ENCODE measurements around the gene CAMK2D.
A peak's percentile ranks its signal among the peaks of the same experiment; 100 is the strongest.
"Not testable (repeated sequence)": the region's sequence is repeated elsewhere in the genome, so short reads cannot be mapped to it uniquely, and the experiment has no call there.

The CAMK2D gene

DNA sequence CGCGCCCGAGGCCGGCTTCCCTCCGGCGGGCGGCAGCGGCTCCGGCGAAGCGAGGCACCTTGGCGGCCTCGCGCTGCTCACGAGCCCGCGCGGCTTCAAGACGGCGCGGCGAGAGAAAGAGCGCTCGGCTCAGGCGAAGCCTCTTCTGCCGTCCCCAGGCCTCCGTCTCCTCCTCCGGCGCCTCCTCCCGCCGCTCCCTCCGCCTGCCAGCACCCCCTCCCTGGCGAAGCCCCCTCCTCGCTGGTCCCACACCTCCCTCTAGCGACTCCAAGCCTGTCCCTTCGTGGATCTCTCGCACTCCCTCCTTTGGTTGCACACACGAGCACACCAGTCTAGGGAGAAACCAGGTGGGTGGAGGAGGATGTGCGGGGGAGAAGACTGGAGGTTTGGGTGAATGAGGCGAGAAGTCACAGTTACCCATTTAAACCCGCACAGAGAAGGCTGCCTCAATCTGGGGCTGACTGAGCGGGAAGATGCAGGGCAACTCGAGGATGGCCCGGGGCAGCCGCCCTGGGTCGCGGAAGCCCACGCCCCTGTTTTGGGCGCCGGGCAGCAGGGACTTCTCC, at the start of gene CAMK2D:
Gene CAMK2D, minus strand, starts transcription at position 119 of the 566 bp plus-strand sequence. CDS start 670 bp downstream, outside the sequence.
- Histone ChIP-seq H3K36me3 (peaks cover 3% of the 10 kb centered on the region), H3K27ac (peak within 1 kb of the TSS; percentile 91), H3K9me3 (ENCODE audit: severe bottlenecking) (no peaks in the 10 kb centered on the region), H3K4me3 (ENCODE audit: low read depth, low read length) (peak within 1 kb of the TSS; percentile 68), H3K27me3 (ENCODE audit: insufficient read depth, low read depth, severe bottlenecking) (no peaks in the 10 kb centered on the region)
- TF ChIP-seq, protein P1, sequence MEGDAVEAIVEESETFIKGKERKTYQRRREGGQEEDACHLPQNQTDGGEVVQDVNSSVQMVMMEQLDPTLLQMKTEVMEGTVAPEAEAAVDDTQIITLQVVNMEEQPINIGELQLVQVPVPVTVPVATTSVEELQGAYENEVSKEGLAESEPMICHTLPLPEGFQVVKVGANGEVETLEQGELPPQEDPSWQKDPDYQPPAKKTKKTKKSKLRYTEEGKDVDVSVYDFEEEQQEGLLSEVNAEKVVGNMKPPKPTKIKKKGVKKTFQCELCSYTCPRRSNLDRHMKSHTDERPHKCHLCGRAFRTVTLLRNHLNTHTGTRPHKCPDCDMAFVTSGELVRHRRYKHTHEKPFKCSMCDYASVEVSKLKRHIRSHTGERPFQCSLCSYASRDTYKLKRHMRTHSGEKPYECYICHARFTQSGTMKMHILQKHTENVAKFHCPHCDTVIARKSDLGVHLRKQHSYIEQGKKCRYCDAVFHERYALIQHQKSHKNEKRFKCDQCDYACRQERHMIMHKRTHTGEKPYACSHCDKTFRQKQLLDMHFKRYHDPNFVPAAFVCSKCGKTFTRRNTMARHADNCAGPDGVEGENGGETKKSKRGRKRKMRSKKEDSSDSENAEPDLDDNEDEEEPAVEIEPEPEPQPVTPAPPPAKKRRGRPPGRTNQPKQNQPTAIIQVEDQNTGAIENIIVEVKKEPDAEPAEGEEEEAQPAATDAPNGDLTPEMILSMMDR (IDR thresholded peaks at IDR 0.05; ENCODE audit: low read depth, low read length), result peak; percentile 93
- peak; percentile 99 for DNase-seq

DNA sequence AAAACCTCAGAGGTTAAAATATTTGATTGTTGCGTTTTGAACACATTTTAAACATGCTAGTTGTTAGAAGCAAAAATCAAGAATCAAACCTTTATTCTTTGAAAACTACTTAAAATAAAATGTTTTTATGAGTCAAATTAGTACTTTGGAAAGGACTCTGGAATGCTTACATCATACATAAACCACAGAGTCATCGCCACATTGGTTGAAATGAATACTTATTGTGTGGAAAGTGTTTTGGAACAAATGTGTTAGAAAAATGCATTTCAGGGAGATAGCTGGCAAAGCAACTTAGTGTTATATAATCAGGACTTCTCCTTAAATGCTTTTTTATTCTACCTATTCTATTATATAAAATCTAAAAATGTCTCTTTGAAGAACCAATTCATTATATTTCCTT, 49.4 kb upstream of the CAMK2D start:
- Histone ChIP-seq H3K9me3 (ENCODE audit: severe bottlenecking) (no peaks in the 10 kb centered on the region), H3K27me3 (ENCODE audit: insufficient read depth, low read depth, severe bottlenecking) (no peaks in the 10 kb centered on the region), H3K36me3 (no peaks in the 10 kb centered on the region), H3K4me3 (ENCODE audit: low read depth, low read length) (no peak overlapping the region), H3K27ac (no peak overlapping the region)
- TF ChIP-seq, protein P1 (IDR thresholded peaks at IDR 0.05; ENCODE audit: low read depth, low read length), result no peak
- DNase-seq, result no peak

DNA sequence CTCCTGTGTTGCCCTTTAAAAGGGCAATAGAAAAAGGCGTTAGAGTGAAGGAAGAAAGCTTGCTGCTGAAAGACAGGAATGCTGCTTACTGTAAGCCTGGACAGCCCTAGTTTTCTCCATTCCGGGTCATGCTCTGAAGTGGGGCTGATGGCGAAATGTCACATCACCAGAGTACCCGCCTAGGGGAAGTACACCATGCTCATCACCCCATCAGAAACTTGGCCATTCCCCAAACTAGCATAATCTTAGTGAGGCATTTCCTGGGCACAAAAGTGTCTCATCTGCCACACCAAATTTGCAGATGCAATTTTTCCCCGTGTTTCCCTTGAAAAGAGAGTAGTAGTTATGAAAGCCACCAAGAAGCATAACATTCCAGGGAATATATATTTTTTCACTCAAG, 47.8 kb upstream of the CAMK2D start:
- no peaks in the 10 kb centered on the region for H3K36me3 ChIP-seq
- no peak overlapping the region for H3K4me3 ChIP-seq (ENCODE audit: low read depth, low read length)
- DNase-seq, result no peak
- H3K9me3 ChIP-seq (ENCODE audit: severe bottlenecking), result no peaks in the 10 kb centered on the region
- TF ChIP-seq, protein P1 (IDR thresholded peaks at IDR 0.05; ENCODE audit: low read depth, low read length), result no peak
- H3K27ac ChIP-seq, result no peak overlapping the region
- H3K27me3 ChIP-seq (ENCODE audit: insufficient read depth, low read depth, severe bottlenecking), result no peaks in the 10 kb centered on the region

GRCh38 chr4:113806850-113807249, 45.3 kb upstream of the CAMK2D start:
- TF ChIP-seq, protein P1 (IDR thresholded peaks at IDR 0.05; ENCODE audit: low read depth, low read length), result no peak
- H3K27ac ChIP-seq, result no peak overlapping the region
- H3K27me3 ChIP-seq (ENCODE audit: insufficient read depth, low read depth, severe bottlenecking), result no peaks in the 10 kb centered on the region
- no peaks in the 10 kb centered on the region for H3K36me3 ChIP-seq
- no peaks in the 10 kb centered on the region for H3K9me3 ChIP-seq (ENCODE audit: severe bottlenecking)
- H3K4me3 ChIP-seq (ENCODE audit: low read depth, low read length), result no peak overlapping the region
- no peak for DNase-seq

DNA sequence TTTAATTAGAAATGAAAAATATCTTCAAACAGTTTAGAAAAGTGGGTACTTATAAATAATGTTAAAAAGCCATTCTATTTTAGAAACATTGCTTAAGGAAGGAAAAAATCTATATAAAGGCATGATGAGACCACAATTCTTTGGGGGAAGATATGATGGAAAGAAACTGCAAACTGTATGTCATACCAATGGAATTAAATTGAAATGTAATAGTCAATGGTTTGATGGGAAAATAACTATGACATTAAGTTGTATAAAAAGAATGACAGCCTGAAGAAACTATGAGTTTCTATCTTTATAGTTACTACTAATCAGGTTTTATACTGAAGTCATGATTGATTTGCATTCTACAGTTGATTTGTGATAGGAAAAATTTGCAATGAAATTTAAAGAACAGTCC, 40.3 kb upstream of the CAMK2D start:
- Histone ChIP-seq H3K27me3 (ENCODE audit: insufficient read depth, low read depth, severe bottlenecking) (no peaks in the 10 kb centered on the region), H3K9me3 (ENCODE audit: severe bottlenecking) (no peaks in the 10 kb centered on the region), H3K36me3 (no peaks in the 10 kb centered on the region), H3K4me3 (ENCODE audit: low read depth, low read length) (no peak overlapping the region), H3K27ac (no peak overlapping the region)
- TF ChIP-seq, protein P1 (IDR thresholded peaks at IDR 0.05; ENCODE audit: low read depth, low read length), result no peak
- DNase-seq, result no peak

DNA sequence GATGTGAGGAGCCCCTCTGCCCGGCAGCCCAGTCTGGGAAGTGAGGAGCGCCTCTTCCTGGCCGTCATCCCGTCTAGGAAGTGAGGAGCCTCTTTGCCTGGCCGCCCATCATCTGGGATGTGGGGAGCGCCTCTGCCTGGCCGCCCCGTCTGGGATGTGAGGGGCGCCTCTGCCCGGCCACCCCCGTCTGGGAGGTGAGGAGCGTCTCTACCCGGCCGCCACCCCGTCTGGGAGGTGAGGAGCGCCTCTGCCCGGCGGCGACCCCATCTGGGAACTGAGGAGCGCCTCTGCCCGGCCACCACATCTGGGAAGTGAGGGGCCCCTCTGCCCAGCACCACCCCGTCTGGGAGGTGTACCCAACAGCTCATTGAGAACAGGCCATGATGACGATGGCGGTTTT, 34.8 kb upstream of the CAMK2D start:
- not testable (repeated sequence) for DNase-seq; H3K27me3 ChIP-seq (ENCODE audit: insufficient read depth, low read depth, severe bottlenecking); H3K27ac ChIP-seq; H3K4me3 ChIP-seq (ENCODE audit: low read depth, low read length); H3K36me3 ChIP-seq; H3K9me3 ChIP-seq (ENCODE audit: severe bottlenecking)

Data from WERI-Rb-1 (cell line).